Neural progenitor cell (in vitro differentiated cells): Measurements from ENCODE around the gene MAK. TPM values are rescaled to one million over a fixed set of nuclear protein-coding genes. Genes with fewer than 3 reads are reported as not detected.

Source experiments
- DNase-seq: peaks from one replicate; pipeline ENCODE4 v3.0.0-alpha.2; 2016; ENCODE audit warnings: low spot score
- H2AFZ ChIP-seq: fragments of 200-600 bp; sonication (generic); replicated peaks from 2 replicates; pipeline ENCODE4 v1.6.1; 2016; ENCODE audit warnings: antibody characterized with exemption
- H3F3A ChIP-seq: fragments of 200-600 bp; sonication (generic); 2 replicates; pipeline ENCODE4 v1.6.1; 2016; ENCODE audit warnings: antibody characterized with exemption, low read depth
- H3K27ac ChIP-seq: fragments of 200-600 bp; sonication (generic); 2 replicates; pipeline ENCODE4 v1.5.1; 2016; ENCODE audit warnings: mild to moderate bottlenecking
- H3K27me3 ChIP-seq: fragments of 200-600 bp; sonication (generic); 2 replicates; pipeline ENCODE4 v1.6.1; 2016; ENCODE audit warnings: mild to moderate bottlenecking, moderate library complexity
- H3K36me3 ChIP-seq: fragments of 200-600 bp; sonication (generic); 2 replicates; pipeline ENCODE4 v1.5.1; 2016
- H3K4me1 ChIP-seq: fragments of 200-600 bp; sonication (generic); 2 replicates; pipeline ENCODE4 v1.6.1; 2016; ENCODE audit warnings: mixed run types
- H3K4me2 ChIP-seq: fragments of 200-600 bp; sonication (generic); 2 replicates; pipeline ENCODE4 v1.6.1; 2016
- H3K4me3 ChIP-seq: fragments of 200-600 bp; sonication (generic); 2 replicates; pipeline ENCODE4 v1.5.1; 2016
- H3K79me2 ChIP-seq: fragments of 200-600 bp; sonication (generic); 2 replicates; pipeline ENCODE4 v1.6.1; 2016; ENCODE audit warnings: low read depth
- H3K9ac ChIP-seq: fragments of 200-600 bp; sonication (generic); 2 replicates; pipeline ENCODE4 v1.6.1; 2016
- H3K9me3 ChIP-seq: fragments of 200-600 bp; sonication (generic); 2 replicates; pipeline ENCODE4 v1.5.1; 2016; ENCODE audit warnings: low read depth
- H4K20me1 ChIP-seq: fragments of 200-600 bp; sonication (generic); 2 replicates; pipeline ENCODE4 v1.6.1; 2016; ENCODE audit warnings: low read depth
- H3K27ac Mint-ChIP-seq: 3 replicates; pipeline ENCODE4 v1.8.0; 2021; ENCODE audit warnings: mixed read lengths
- H3K27me3 Mint-ChIP-seq: 2 replicates; pipeline ENCODE4 v1.8.0; 2022; ENCODE audit warnings: low read depth, mild to moderate bottlenecking, inconsistent platforms, moderate library complexity, mixed read lengths; ENCODE audit not compliant: insufficient read depth
- H3K36me3 Mint-ChIP-seq: 3 replicates; pipeline ENCODE4 v1.8.0; 2021; ENCODE audit warnings: mixed read lengths
- H3K4me1 Mint-ChIP-seq: 3 replicates; pipeline ENCODE4 v1.8.0; 2021; ENCODE audit warnings: mixed read lengths
- H3K4me3 Mint-ChIP-seq: 3 replicates; pipeline ENCODE4 v1.8.0; 2021; ENCODE audit warnings: mild to moderate bottlenecking, moderate library complexity, mixed read lengths
- H3K9me3 Mint-ChIP-seq: 3 replicates; pipeline ENCODE4 v1.8.0; 2020; ENCODE audit warnings: mixed read lengths
- CTCF ChIP-seq: fragments of 200-600 bp; sonication (generic); IDR thresholded peaks from 2 replicates; pipeline ENCODE4 v1.5.1; 2017; ENCODE audit warnings: antibody characterized with exemption, mild to moderate bottlenecking
- EZH2 ChIP-seq: fragments of 200-600 bp; sonication (generic); IDR thresholded peaks from 2 replicates; pipeline ENCODE4 v1.6.1; 2017; ENCODE audit warnings: antibody characterized with exemption, mild to moderate bottlenecking, moderate library complexity
- EZH2phosphoT487 ChIP-seq: fragments of 200-600 bp; sonication (generic); IDR thresholded peaks from 2 replicates; pipeline ENCODE4 v1.6.1; 2017; ENCODE audit warnings: antibody characterized with exemption
- small RNA-seq: library from RNA; depleted of rRNA; stranded (forward); fragments of <200 nt; gene quantifications from one replicate; pipeline ENCODE3, GENCODE V24; 2015
- total RNA-seq: library from RNA; depleted of rRNA; stranded (reverse); fragments of >200 nt; gene quantifications from 2 replicates; pipeline ENCODE4 v1.2.3, GENCODE V29; 2015; ENCODE audit warnings: low replicate concordance

The MAK gene
- total RNA-seq, 1 donor from 2014 or later = 4.2 TPM

- no peaks in the 10 kb centered on the region for H3K36me3 ChIP-seq
- Mint-ChIP-seq H3K36me3 (no peaks in the 10 kb centered on the region), H3K4me1 (peaks cover 27% of the 10 kb centered on the region), H3K4me3 (no peak overlapping the region), H3K27me3 (no peaks in the 10 kb centered on the region), H3K9me3 (no peaks in the 10 kb centered on the region), H3K27ac (no peak overlapping the region)
- H3K79me2 ChIP-seq = peaks cover 19% of the 10 kb centered on the region
- TF ChIP-seq EZH2phosphoT487 (no peak), CTCF (no peak), EZH2 (no peak)
- no peak overlapping the region for H3K4me3 ChIP-seq
- no peaks in the 10 kb centered on the region for H3K27me3 ChIP-seq
- H3K9me3 ChIP-seq = no peaks in the 10 kb centered on the region
- H3F3A ChIP-seq = peaks cover 19% of the 10 kb centered on the region
- peaks cover 16% of the 10 kb centered on the region for H3K4me1 ChIP-seq
- H4K20me1 ChIP-seq = peaks cover 6% of the 10 kb centered on the region
- DNase-seq = no peak
- no peak overlapping the region for H3K9ac ChIP-seq
- H3K4me2 ChIP-seq = no peak overlapping the region
- H3K27ac ChIP-seq = no peak overlapping the region
- H2AFZ ChIP-seq = no peak overlapping the region
These were observed 118.4 kb downstream of the MAK start for GRCh38 chr6:10719964-10720264.

GRCh38 chr6:10719296-10719963 lies 118.9 kb downstream of the MAK start:
- no peak for DNase-seq
- peaks cover 6% of the 10 kb centered on the region for H4K20me1 ChIP-seq
- H3K4me1 ChIP-seq = peaks cover 11% of the 10 kb centered on the region
- no peak overlapping the region for H3K4me3 ChIP-seq
- H3K4me1 Mint-ChIP-seq = peaks cover 24% of the 10 kb centered on the region
- no peak overlapping the region for H2AFZ ChIP-seq
- H3K27me3 Mint-ChIP-seq = no peaks in the 10 kb centered on the region
- H3K9me3 Mint-ChIP-seq = no peaks in the 10 kb centered on the region
- peaks cover 19% of the 10 kb centered on the region for H3F3A ChIP-seq
- H3K79me2 ChIP-seq = peaks cover 14% of the 10 kb centered on the region
- H3K36me3 Mint-ChIP-seq = no peaks in the 10 kb centered on the region
- H3K9me3 ChIP-seq = no peaks in the 10 kb centered on the region
- TF ChIP-seq EZH2 (no peak), CTCF (no peak), EZH2phosphoT487 (no peak)
- no peak overlapping the region for H3K9ac ChIP-seq
- no peaks in the 10 kb centered on the region for H3K27me3 ChIP-seq
- H3K27ac ChIP-seq = no peak overlapping the region
- H3K4me3 Mint-ChIP-seq = no peak overlapping the region
- H3K27ac Mint-ChIP-seq = no peak overlapping the region
- no peak overlapping the region for H3K4me2 ChIP-seq
- H3K36me3 ChIP-seq = no peaks in the 10 kb centered on the region

- no peaks in the 10 kb centered on the region for H3K9me3 ChIP-seq
- no peak for TF ChIP-seq CTCF
- TF ChIP-seq EZH2phosphoT487 = no peak
- no peak for TF ChIP-seq EZH2
- H3K27me3 ChIP-seq = no peaks in the 10 kb centered on the region
- peaks cover 2% of the 10 kb centered on the region for H3K36me3 Mint-ChIP-seq
- no peak overlapping the region for H2AFZ ChIP-seq
- H3K79me2 ChIP-seq = no peaks in the 10 kb centered on the region
- H3K36me3 ChIP-seq = peaks cover 10% of the 10 kb centered on the region
- peaks cover 4% of the 10 kb centered on the region for H3K4me1 ChIP-seq
- no peaks in the 10 kb centered on the region for H3K9me3 Mint-ChIP-seq
- H4K20me1 ChIP-seq = no peaks in the 10 kb centered on the region
- no peaks in the 10 kb centered on the region for H3K4me1 Mint-ChIP-seq
- H3K27me3 Mint-ChIP-seq = no peaks in the 10 kb centered on the region
- H3K4me3 ChIP-seq = no peak overlapping the region
- DNase-seq = no peak
- H3K27ac Mint-ChIP-seq = no peak overlapping the region
- H3K9ac ChIP-seq = no peak overlapping the region
- no peak overlapping the region for H3K4me2 ChIP-seq
- no peak overlapping the region for H3K27ac ChIP-seq
- H3F3A ChIP-seq = peaks cover 8% of the 10 kb centered on the region
- H3K4me3 Mint-ChIP-seq = no peak overlapping the region
These were observed 124.4 kb downstream of the MAK start for GRCh38 chr6:10713962-10714361.

Small RNAs within 50 kb of the gene (small RNA-seq; reads per million reads assigned to genes)
- gene RNA5SP203 = not detected

Other genes with a start within 250 kb of the MAK start
- gene C6orf52, start 143.9 kb downstream of the MAK start, total RNA-seq = 0.45 and 2.9 TPM in 2 replicates
- gene PAK1IP1, start 143.6 kb downstream of the MAK start, total RNA-seq = 13.9 and 28.8 TPM in 2 replicates
- 199 and 315 TPM in 2 replicates for gene TMEM14C, start 115.5 kb downstream of the MAK start, total RNA-seq
- 96.0 and 138 TPM in 2 replicates for gene TMEM14B, start 90.7 kb downstream of the MAK start, total RNA-seq
- not detected in 2 replicates for gene GCM2, start 43.5 kb upstream of the MAK start, total RNA-seq
- 8.9 and 12.5 TPM in 2 replicates for gene SYCP2L, start 48.5 kb upstream of the MAK start, total RNA-seq
- 5.8 and 9.1 TPM in 2 replicates for gene ELOVL2, start 205.8 kb upstream of the MAK start, total RNA-seq